Ramos (cell line): Measurements from ENCODE around the gene APOO.

Source experiments
- in situ Hi-C: fragments of 300-500 bp; cut with MboI; formaldehyde crosslinking; loops from one replicate; pipeline ENCODE4 v1.14.3; 2022; ENCODE audit warnings: low sequenced_read_pairs; ENCODE audit not compliant: unreplicated experiment

The APOO gene

DNA sequence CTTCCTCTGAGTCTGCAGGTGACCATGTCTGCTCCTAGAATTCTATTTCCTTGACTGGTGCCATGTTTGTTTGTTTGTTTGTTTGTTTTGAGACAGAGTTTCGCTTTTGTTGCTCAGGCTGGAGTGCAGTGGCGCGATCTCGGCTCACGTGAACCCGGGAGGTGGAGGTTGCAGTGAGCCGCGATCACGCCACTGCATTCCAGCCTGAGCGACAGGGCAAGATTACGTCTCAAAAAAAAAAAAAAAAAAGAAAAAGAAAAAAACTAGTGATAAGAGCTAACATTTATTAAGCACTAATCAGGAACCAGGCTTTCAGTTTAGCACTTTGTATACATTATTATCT is 117.6 kb downstream of the APOO start:
- in situ Hi-C loops: no loop called here

DNA sequence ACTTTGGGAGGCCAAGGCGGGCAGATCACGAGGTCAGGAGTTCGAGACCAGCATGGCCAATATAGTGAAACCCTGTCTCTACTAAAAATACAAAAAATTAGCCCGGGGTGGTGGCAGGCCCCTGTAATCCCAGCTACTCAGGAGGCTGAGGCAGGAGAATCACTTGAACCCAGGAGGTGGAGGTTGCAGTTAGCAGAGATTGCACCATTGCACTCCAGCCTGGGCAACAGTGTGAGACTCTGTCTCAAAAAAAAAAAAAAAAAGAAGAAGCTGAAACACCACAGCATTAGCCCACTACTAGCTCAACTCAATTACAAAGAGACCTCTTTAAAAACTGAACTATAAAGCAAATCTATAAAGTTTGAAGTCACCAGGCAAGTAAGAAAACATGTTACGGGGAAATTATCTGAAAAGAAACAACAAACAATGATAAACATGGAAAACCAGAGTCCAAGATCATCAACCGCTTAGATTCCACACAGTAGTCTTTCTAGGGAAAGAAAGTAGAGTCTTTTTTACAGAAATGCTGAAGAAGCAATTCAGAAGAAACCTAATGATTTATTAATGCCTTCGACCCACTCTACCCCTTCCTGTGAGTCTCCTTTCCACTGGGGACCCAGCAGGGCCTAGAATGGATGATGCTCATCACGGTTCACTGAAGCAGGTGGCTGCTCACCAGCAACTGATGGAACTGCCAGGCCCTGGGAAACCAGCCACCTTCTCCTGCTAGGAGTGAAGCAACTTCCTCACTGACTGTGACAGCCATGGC is 118.2 kb downstream of the APOO start:
- in situ Hi-C loops: no loop called here

DNA sequence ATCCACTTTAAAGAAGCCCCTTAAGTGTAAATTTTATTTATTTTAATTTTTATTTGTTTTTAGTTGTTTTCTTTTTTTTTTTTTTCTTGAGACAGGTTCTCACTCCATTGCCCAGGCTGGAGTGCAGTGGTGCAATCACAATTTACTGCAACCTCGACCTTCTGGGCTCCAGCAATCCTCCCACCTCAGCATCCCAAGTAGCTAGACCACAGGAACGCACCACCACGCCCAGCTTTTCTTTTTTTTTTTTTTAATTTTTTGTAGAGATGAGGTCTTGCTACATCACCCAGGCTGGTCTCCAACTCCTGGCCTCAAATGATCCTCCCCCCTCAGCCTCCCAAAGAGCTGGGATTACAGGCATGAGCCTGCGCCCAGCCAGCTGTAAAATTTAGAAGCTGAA is 118.8 kb downstream of the APOO start:
- in situ Hi-C loops: no loop called here

GRCh38 chrX:23788521-23788920 is 119.2 kb downstream of the APOO start:
- in situ Hi-C loops: no loop called here

DNA sequence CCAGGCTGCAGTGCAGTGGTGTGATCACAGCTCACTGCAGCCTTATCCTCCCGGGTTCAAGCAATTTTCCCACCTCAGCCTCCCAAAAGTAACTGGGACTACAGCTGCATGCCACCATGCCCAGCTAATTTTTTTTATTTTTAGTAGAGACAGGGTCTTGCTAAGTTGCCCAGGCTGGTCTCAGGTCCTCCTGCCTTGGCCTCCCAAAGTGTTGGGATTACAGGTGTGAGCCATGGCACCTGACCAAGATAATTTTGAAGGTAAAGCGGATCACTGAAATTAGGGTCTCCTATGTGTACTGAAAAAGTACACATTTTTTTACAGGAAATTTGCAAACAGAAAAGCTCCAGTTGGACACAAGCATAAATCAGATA is 120.0 kb downstream of the APOO start:
- in situ Hi-C loops: no loop called here

DNA sequence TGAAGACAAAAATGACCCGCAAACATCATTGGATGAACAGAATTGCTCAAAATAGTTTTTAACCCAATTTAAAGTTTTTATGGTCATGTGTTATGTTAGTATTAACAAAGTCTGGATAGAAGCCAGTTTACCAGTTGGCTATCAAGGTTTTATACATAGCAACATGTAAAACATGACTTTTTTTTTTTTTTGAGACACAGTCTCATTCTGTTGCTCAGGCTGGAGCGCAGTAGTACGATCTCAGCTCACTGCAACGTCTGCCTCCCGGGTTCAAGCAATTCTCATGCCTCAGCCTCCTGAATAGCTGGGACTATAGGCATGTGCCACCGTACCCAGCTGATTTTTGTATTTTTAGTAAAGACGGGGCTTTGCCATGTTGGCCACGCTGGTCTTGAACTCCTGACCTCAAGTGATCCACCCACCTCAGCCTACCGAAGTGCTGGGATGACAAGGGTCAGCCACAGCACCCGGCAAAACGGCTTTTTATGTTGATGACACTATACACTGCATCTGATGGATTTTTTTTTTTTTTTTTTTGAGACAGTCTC is 121.4 kb downstream of the APOO start:
- in situ Hi-C loops: no loop called here

DNA sequence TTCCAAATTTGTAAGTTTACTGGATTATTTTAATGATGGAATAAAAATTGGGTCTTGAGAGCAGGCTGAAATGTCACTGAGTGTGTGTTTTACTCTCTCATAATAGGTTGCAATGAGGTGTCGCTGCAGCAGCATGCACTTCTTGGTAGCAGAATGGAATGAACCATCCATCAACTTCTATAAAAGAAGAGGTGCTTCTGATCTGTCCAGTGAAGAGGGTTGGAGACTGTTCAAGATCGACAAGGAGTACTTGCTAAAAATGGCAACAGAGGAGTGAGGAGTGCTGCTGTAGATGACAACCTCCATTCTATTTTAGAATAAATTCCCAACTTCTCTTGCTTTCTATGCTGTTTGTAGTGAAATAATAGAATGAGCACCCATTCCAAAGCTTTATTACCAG is 122.2 kb downstream of the APOO start:
- in situ Hi-C loops: no loop called here

- in situ Hi-C loops: no loop called here
Measured at GRCh38 chrX:23784470-23785331, 123.0 kb downstream of the APOO start.

DNA sequence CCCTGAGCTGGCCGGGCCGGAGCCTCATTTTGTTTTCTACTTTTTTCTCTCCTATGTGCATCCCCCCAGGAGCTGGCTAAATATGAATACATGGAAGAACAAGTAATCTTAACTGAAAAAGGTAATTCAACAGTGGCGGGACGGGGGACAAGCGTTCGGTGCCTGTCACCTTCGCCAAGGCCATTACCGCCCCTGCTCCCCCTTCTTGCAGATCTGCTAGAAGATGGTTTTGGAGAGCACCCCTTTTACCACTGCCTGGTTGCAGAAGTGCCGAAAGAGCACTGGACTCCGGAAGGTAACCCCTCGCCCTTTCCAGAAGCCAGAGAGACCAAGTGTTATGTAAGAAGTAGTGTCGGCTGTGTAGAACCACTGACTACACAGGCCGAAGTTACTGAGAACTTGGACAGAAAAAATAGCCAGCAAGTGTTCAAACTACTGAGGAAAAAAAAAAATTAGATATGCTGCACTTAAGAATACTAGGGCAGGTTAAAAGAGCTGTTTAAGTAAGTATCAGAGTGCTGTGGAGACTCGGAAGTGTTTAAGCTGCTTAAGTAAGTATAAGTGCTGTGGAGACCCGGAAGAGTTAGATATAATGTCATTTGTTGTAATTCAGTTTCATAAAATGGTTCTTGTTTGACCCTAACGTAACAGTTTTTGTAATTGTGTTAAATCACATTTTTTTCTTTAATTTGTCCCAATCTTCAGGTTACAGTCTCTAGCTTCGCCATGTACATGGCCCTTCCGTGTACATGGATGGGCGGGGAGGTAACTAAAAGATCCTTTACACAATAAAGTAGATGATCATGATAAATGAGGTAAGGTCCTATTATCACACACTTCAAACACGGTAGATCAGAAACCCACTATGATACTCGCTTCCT is 123.9 kb downstream of the APOO start:
- in situ Hi-C loops: no loop called here
